HUES64 (cell line): Measurements from ENCODE around the gene ELMO1.

ENCODE experiments used
- H3K27ac ChIP-seq: 2 replicates; pipeline ENCODE4 v1.7.0; 2013; ENCODE audit warnings: low read depth, low read length, inconsistent platforms
- H3K27me3 ChIP-seq: 2 replicates; pipeline ENCODE4 v1.6.1; 2013; ENCODE audit warnings: mild to moderate bottlenecking, low read length; ENCODE audit not compliant: insufficient read depth
- H3K36me3 ChIP-seq: 2 replicates; pipeline ENCODE4 v1.6.1; 2013; ENCODE audit warnings: mild to moderate bottlenecking, low read length; ENCODE audit not compliant: insufficient read depth
- H3K4me1 ChIP-seq: 2 replicates; pipeline ENCODE4 v1.6.1; 2013; ENCODE audit warnings: mild to moderate bottlenecking, low read length, moderate library complexity; ENCODE audit not compliant: insufficient read depth
- H3K4me3 ChIP-seq: 2 replicates; pipeline ENCODE4 v1.5.1; 2013; ENCODE audit warnings: mild to moderate bottlenecking, low read length, moderate library complexity
- H3K9ac ChIP-seq: 2 replicates; pipeline ENCODE4 v1.6.1; 2013; ENCODE audit warnings: mild to moderate bottlenecking, low read depth, low read length
- H3K9me3 ChIP-seq: 2 replicates; pipeline ENCODE4 v1.6.1; 2013; ENCODE audit warnings: low read depth, low read length; ENCODE audit not compliant: insufficient read depth
- WGBS: fragments of 150-250, 120-280 bp; methylation state at CpG from one replicate; pipeline ENCODE4 v1.1.7; 2013; ENCODE audit warnings: missing lambda C conversion rate; 5-methylcytosine and 5-hydroxymethylcytosine counted together

ELMO1 gene

GRCh38 chr7:37365405-37365804 lies 83.3 kb downstream of the ELMO1 start:
- Histone ChIP-seq H3K9me3 (no peaks in the 10 kb centered on the region), H3K36me3 (no peaks in the 10 kb centered on the region), H3K27ac (no peak overlapping the region), H3K4me1 (peaks cover 9% of the 10 kb centered on the region), H3K27me3 (no peaks in the 10 kb centered on the region), H3K9ac (no peak overlapping the region), H3K4me3 (no peak overlapping the region)
- 95% methylated on average over 4 of the region's 4 CpGs for whole genome bisulfite sequencing

- no peak overlapping the region for H3K9ac ChIP-seq
- H3K4me1 ChIP-seq: peaks cover 8% of the 10 kb centered on the region
- no peaks in the 10 kb centered on the region for H3K9me3 ChIP-seq
- 88% methylated on average over 8 of the region's 8 CpGs for WGBS
- no peaks in the 10 kb centered on the region for H3K27me3 ChIP-seq
- H3K27ac ChIP-seq: no peak overlapping the region
- no peaks in the 10 kb centered on the region for H3K36me3 ChIP-seq
- H3K4me3 ChIP-seq: no peak overlapping the region
These were observed 83.8 kb downstream of the ELMO1 start for GRCh38 chr7:37364856-37365255.

GRCh38 chr7:37363536-37364491 lies 84.8 kb downstream of the ELMO1 start:
- Histone ChIP-seq H3K9me3 (no peaks in the 10 kb centered on the region), H3K4me1 (peaks cover 8% of the 10 kb centered on the region), H3K9ac (no peak overlapping the region), H3K36me3 (no peaks in the 10 kb centered on the region), H3K27me3 (no peaks in the 10 kb centered on the region), H3K4me3 (no peak overlapping the region), H3K27ac (no peak overlapping the region)
- WGBS: 95% methylated on average over 3 of the region's 3 CpGs

GRCh38 chr7:37362802-37363201 lies 85.9 kb downstream of the ELMO1 start:
- 95% methylated on average over 2 of the region's 2 CpGs for WGBS
- Histone ChIP-seq H3K36me3 (no peaks in the 10 kb centered on the region), H3K9me3 (no peaks in the 10 kb centered on the region), H3K27ac (no peak overlapping the region), H3K4me1 (peaks cover 8% of the 10 kb centered on the region; the same call in 1 of the 2 replicates), H3K27me3 (no peaks in the 10 kb centered on the region), H3K4me3 (no peak overlapping the region), H3K9ac (no peak overlapping the region)

GRCh38 chr7:37360484-37360883 lies 88.2 kb downstream of the ELMO1 start:
- Histone ChIP-seq H3K4me3 (no peak overlapping the region), H3K9me3 (no peaks in the 10 kb centered on the region), H3K27ac (no peak overlapping the region), H3K4me1 (peaks cover 8% of the 10 kb centered on the region; the same call in 1 of the 2 replicates), H3K27me3 (no peaks in the 10 kb centered on the region), H3K36me3 (no peaks in the 10 kb centered on the region), H3K9ac (no peak overlapping the region)
- WGBS: 92% methylated on average over 2 of the region's 2 CpGs

GRCh38 chr7:37359662-37360444 lies 88.8 kb downstream of the ELMO1 start:
- no peaks in the 10 kb centered on the region for H3K36me3 ChIP-seq
- WGBS: 92% methylated on average over 11 of the region's 11 CpGs
- H3K9me3 ChIP-seq: no peaks in the 10 kb centered on the region
- H3K4me1 ChIP-seq: peaks cover 11% of the 10 kb centered on the region
- no peaks in the 10 kb centered on the region for H3K27me3 ChIP-seq
- no peak overlapping the region for H3K27ac ChIP-seq
- no peak overlapping the region for H3K4me3 ChIP-seq
- no peak overlapping the region for H3K9ac ChIP-seq

- Histone ChIP-seq H3K9ac (no peak overlapping the region), H3K9me3 (no peaks in the 10 kb centered on the region), H3K36me3 (no peaks in the 10 kb centered on the region), H3K4me1 (peaks cover 17% of the 10 kb centered on the region), H3K27ac (no peak overlapping the region), H3K4me3 (no peak overlapping the region), H3K27me3 (no peaks in the 10 kb centered on the region)
- 96% methylated on average over 2 of the region's 2 CpGs for WGBS
These were observed 89.5 kb downstream of the ELMO1 start for GRCh38 chr7:37359180-37359579.

- H3K27me3 ChIP-seq: no peaks in the 10 kb centered on the region
- 79% methylated on average over 1 of the region's 1 CpG for WGBS
These were observed 91.0 kb downstream of the ELMO1 start for GRCh38 chr7:37357637-37357996.

GRCh38 chr7:37356911-37357636 lies 91.6 kb downstream of the ELMO1 start:
- H3K27me3 ChIP-seq: no peaks in the 10 kb centered on the region
- H3K27ac ChIP-seq: no peak overlapping the region
- no peak overlapping the region for H3K4me3 ChIP-seq
- no peaks in the 10 kb centered on the region for H3K9me3 ChIP-seq
- 92% methylated on average over 2 of the region's 3 CpGs for WGBS
- peaks cover 17% of the 10 kb centered on the region for H3K4me1 ChIP-seq
- no peaks in the 10 kb centered on the region for H3K36me3 ChIP-seq
- H3K9ac ChIP-seq: no peak overlapping the region

More at GRCh38 chr7:37357637-37357996, 91.0 kb downstream of the ELMO1 start:
- no peak overlapping the region for H3K4me3 ChIP-seq
- no peaks in the 10 kb centered on the region for H3K36me3 ChIP-seq
- no peak overlapping the region for H3K27ac ChIP-seq
- H3K4me1 ChIP-seq: peaks cover 17% of the 10 kb centered on the region
- H3K9ac ChIP-seq: no peak overlapping the region
- no peaks in the 10 kb centered on the region for H3K9me3 ChIP-seq

GRCh38 chr7:37354656-37355131 lies 94.0 kb downstream of the ELMO1 start:
- Histone ChIP-seq H3K9me3 (no peaks in the 10 kb centered on the region), H3K27ac (peak overlapping the region; percentile 7; the same call in 1 of the 2 replicates), H3K36me3 (no peaks in the 10 kb centered on the region), H3K4me1 (peaks cover 10% of the 10 kb centered on the region), H3K4me3 (no peak overlapping the region), H3K27me3 (no peaks in the 10 kb centered on the region), H3K9ac (no peak overlapping the region)
- 73% methylated on average over 11 of the region's 11 CpGs for WGBS
